Measurements from ENCODE around the gene RNF208. TPM values are rescaled to one million over a fixed set of nuclear protein-coding genes. Genes with fewer than 3 reads are reported as not detected.

Gene RNF208
- total RNA-seq, 1 donor from 2014 or later: 4.3 TPM

DNA sequence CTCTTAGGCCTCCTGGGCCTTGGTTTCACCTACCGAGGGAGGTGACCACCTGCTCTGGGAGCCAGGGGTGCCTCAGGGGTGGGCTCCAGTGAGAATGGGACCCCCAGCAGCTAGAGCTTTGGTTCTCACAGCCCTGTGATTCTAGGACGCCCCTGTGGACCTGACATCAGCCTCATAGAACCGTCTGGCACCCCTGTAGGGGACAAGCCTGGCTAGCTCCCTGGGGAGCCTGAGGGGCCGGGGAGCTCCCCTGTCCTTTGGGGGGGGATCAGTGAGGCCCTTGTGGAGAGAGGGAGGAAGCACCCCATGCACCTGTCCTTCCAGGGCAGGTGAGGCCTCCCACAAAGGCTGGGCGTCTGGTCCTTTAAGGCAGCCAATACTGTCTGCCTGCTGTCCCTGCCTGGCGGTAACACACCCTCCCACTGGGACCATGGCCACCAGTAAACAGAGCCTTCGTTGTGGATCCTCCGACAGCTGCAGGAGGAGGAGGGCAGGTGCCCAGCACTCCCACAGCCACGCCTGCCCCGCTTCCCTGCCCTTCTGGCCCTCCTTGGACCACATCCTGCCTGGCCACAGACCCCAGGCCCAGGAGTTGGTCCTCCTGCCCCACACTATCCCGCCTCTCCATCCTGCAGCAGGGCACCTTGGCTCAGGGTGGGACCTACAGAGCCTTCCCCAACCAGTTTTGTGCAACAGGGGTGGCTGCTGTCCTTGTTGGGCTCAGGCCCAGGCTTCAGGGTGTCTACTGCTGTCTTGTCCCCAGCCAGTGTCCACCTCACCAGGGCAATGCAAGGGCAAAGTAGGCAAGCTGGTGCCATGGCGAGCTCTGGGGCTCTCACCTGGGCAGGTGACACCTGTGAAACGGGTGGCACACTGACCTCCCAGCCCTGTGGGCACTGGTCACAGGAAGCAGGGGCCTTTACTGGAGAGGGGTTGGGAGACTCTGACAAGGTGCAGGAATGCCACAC, 16.0 kb upstream of the RNF208 start:
- DNase-seq (ENCODE audit: low read depth) (no peak), FAIRE-seq (no peak)
- Mint-ChIP-seq H3K4me3 (ENCODE audit: unreplicated experiment) (peak overlapping the region; percentile 20), H3K36me3 (ENCODE audit: low read depth, unreplicated experiment) (peaks cover 8% of the 10 kb centered on the region), H3K9me3 (ENCODE audit: unreplicated experiment) (no peaks in the 10 kb centered on the region), H3K4me1 (ENCODE audit: low read depth, unreplicated experiment) (peaks cover 10% of the 10 kb centered on the region), H3K27me3 (ENCODE audit: low read depth, unreplicated experiment) (no peaks in the 10 kb centered on the region), H3K27ac (ENCODE audit: unreplicated experiment) (peak overlapping the region; percentile 75)
- peaks cover 6% of the 10 kb centered on the region for H3K36me3 ChIP-seq (ENCODE audit: insufficient read depth, low read length)
- peaks cover 18% of the 10 kb centered on the region for H3K4me1 ChIP-seq (ENCODE audit: insufficient read depth, low read length)
- no peaks in the 10 kb centered on the region for H3K9me3 ChIP-seq (ENCODE audit: insufficient read depth, low read depth, low read length)
- no peak overlapping the region for H3K27ac ChIP-seq (ENCODE audit: low read depth, low read length)
- H3K79me2 ChIP-seq (ENCODE audit: insufficient read depth, low read length): peaks cover 37% of the 10 kb centered on the region
- H4K20me1 ChIP-seq (ENCODE audit: insufficient read depth, low read length): peaks cover 40% of the 10 kb centered on the region
- TF ChIP-seq EZH2 (IDR thresholded peaks at IDR 0.05; ENCODE audit: insufficient read depth, low read length): no peak
- TF ChIP-seq, protein P1, sequence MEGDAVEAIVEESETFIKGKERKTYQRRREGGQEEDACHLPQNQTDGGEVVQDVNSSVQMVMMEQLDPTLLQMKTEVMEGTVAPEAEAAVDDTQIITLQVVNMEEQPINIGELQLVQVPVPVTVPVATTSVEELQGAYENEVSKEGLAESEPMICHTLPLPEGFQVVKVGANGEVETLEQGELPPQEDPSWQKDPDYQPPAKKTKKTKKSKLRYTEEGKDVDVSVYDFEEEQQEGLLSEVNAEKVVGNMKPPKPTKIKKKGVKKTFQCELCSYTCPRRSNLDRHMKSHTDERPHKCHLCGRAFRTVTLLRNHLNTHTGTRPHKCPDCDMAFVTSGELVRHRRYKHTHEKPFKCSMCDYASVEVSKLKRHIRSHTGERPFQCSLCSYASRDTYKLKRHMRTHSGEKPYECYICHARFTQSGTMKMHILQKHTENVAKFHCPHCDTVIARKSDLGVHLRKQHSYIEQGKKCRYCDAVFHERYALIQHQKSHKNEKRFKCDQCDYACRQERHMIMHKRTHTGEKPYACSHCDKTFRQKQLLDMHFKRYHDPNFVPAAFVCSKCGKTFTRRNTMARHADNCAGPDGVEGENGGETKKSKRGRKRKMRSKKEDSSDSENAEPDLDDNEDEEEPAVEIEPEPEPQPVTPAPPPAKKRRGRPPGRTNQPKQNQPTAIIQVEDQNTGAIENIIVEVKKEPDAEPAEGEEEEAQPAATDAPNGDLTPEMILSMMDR (IDR thresholded peaks at IDR 0.05; ENCODE audit: insufficient read depth, low read depth, low read length): no peak
- no peak overlapping the region for H3K9ac ChIP-seq (ENCODE audit: low read length)
- H3K4me2 ChIP-seq (ENCODE audit: low read length): peak overlapping the region; percentile 93
- no peaks in the 10 kb centered on the region for H3K27me3 ChIP-seq (ENCODE audit: insufficient read depth, low read length)
- H2AFZ ChIP-seq (ENCODE audit: low read depth, low read length): no peak overlapping the region
- H3K4me3 ChIP-seq (ENCODE audit: insufficient read depth, low read depth, low read length): no peak overlapping the region

DNA sequence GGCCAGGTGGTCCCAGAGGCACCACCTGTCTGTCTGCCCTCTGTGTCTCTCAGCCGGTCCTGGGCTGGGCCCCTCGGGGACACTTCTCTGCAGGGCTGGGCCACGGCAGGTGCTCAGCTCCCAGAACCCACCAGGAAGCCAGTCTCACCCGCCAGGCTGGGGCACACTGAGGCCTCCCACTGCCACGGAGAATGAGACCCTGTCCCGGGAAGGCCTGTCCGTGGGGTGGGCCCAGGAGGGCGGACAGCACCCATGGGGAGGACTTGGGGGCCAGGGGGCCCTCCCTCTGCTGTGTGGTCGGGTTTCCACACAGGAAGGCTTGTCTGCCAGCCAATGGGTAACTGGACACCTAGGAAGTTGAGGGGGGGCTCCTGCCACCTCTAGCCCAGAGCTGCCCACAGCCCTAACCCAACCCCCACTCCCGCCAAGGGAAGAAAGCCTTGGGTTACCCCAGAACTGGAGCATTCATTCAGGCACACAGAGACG, 14.9 kb upstream of the RNF208 start:
- peaks cover 7% of the 10 kb centered on the region for H3K4me1 ChIP-seq (ENCODE audit: insufficient read depth, low read length)
- peaks cover 29% of the 10 kb centered on the region for H4K20me1 ChIP-seq (ENCODE audit: insufficient read depth, low read length)
- H3K4me2 ChIP-seq (ENCODE audit: low read length): peak overlapping the region; percentile 54
- H3K9me3 ChIP-seq (ENCODE audit: insufficient read depth, low read depth, low read length): no peaks in the 10 kb centered on the region
- Mint-ChIP-seq H3K27ac (ENCODE audit: unreplicated experiment) (no peak overlapping the region), H3K4me3 (ENCODE audit: unreplicated experiment) (no peak overlapping the region), H3K36me3 (ENCODE audit: low read depth, unreplicated experiment) (peaks cover under 1% of the 10 kb centered on the region), H3K9me3 (ENCODE audit: unreplicated experiment) (no peaks in the 10 kb centered on the region), H3K4me1 (ENCODE audit: low read depth, unreplicated experiment) (peaks cover 1% of the 10 kb centered on the region), H3K27me3 (ENCODE audit: low read depth, unreplicated experiment) (no peaks in the 10 kb centered on the region)
- no peaks in the 10 kb centered on the region for H3K36me3 ChIP-seq (ENCODE audit: insufficient read depth, low read length)
- peaks cover 27% of the 10 kb centered on the region for H3K79me2 ChIP-seq (ENCODE audit: insufficient read depth, low read length)
- H3K9ac ChIP-seq (ENCODE audit: low read length): no peak overlapping the region
- no peak overlapping the region for H3K4me3 ChIP-seq (ENCODE audit: insufficient read depth, low read depth, low read length)
- TF ChIP-seq, protein P1 (IDR thresholded peaks at IDR 0.05; ENCODE audit: insufficient read depth, low read depth, low read length): no peak
- no peaks in the 10 kb centered on the region for H3K27me3 ChIP-seq (ENCODE audit: insufficient read depth, low read length)
- no peak for FAIRE-seq
- no peak overlapping the region for H2AFZ ChIP-seq (ENCODE audit: low read depth, low read length)
- no peak overlapping the region for H3K27ac ChIP-seq (ENCODE audit: low read depth, low read length)
- no peak for DNase-seq (ENCODE audit: low read depth)
